ENCODE results near the gene OPCML. TPM values are rescaled to one million over a fixed set of nuclear protein-coding genes. Genes with fewer than 3 reads are reported as not detected.

OPCML gene
- total and polyA plus RNA-seq, 2 of the 13 experiments (the other 11 are each of a cell fraction or from before 2014, with no cell fraction given): not detected

- 41% methylated on average over 20 of the region's 26 CpGs for WGBS (ENCODE audit: low lambda C conversion rate)
- H3K4me2 ChIP-seq (ENCODE audit: low read depth, low read length): no peak overlapping the region
- no peaks in the 10 kb centered on the region for H4K20me1 ChIP-seq (ENCODE audit: insufficient read depth, low read length)
- ChIA-PET POLR2A (no interaction called here), CTCF (ENCODE audit: low intra/inter-chr PET ratio, low total read pairs) (no interaction called here)
- no peak overlapping the region for H3K4me3 ChIP-seq (replicated peaks in 1 of 3; ENCODE audit: insufficient read depth in 1 of 3, low read depth in 2 of 3, low read length in 3 of 3)
- no peak overlapping the region for H3K27ac ChIP-seq (ENCODE audit: extremely low read length, insufficient read depth, low read length)
- no peak for DNase-seq (ENCODE audit: low spot score)
- no peaks in the 10 kb centered on the region for H3K9me3 ChIP-seq (ENCODE audit: low read length)
- in situ Hi-C loops (cut with HindIII; ENCODE audit: extremely low pct_ligation_motif_present, low pct_unique_long_range_greater_than_20kb) (no loop called here), intact Hi-C loops (cut with micrococcal nuclease; ENCODE audit: unreplicated experiment) (no loop called here)
- no peaks in the 10 kb centered on the region for H3K36me3 ChIP-seq (replicated peaks in 1 of 2; ENCODE audit: control insufficient read depth in 1 of 2, insufficient read depth in 2 of 2, low read length in 2 of 2)
- FAIRE-seq: no peak
- no peaks in the 10 kb centered on the region for H3K4me1 ChIP-seq (ENCODE audit: insufficient read depth, low read length)
- no peaks in the 10 kb centered on the region for H3K79me2 ChIP-seq (ENCODE audit: insufficient read depth, low read length)
- BruUV-seq (replicated peaks): no TSS peak
- H3K27me3 ChIP-seq (ENCODE audit: control insufficient read depth in 1 of 2, insufficient read depth in 2 of 2, low read length in 2 of 2): peaks cover 2 to 25% of the 10 kb centered on the region in 2 experiments; a peak in 1 of 5 replicates
- no peak for ATAC-seq
- H2AFZ ChIP-seq (ENCODE audit: low read length): no peak overlapping the region
- TF ChIP-seq AHR (CRISPR knock-in tag; IDR thresholded peaks at IDR 0.05) (no peak), ETV6 (CRISPR knock-in tag; conservative IDR thresholded peaks at IDR 0.05) (no peak)
- no peak overlapping the region for H3K9ac ChIP-seq (ENCODE audit: insufficient read depth, low read depth, low read length)
Observed at GRCh38 chr11:133228471-133229329, 303.6 kb downstream of the OPCML start.

DNA sequence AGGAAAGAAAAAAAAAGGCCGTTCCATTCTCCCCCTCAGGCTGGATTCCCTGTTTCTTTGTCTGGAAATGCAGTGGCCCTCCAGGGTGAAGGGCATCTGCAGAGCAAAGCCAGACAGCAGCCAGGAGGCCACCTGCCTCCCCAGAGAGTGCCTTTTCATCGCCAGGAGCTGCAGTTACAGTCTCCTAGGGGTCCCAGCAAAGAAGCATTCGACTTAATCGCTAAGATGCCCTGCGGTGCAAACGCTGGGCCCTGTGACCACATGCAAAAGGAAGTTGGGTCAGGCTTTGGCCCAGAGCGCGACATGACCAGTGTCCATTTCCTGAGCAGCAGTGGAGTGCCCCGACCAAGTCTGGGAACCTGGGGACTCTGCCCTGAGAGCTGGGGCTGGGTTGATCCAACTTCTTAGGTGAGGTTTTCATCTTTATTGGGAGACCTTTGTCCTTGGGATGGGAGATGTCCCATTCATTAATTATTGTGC, 304.6 kb downstream of the OPCML start:
- in situ Hi-C loops (cut with HindIII; ENCODE audit: extremely low pct_ligation_motif_present, low pct_unique_long_range_greater_than_20kb): no loop called here
- intact Hi-C loops (cut with micrococcal nuclease; ENCODE audit: unreplicated experiment): no loop called here
- no TSS peak for BruUV-seq (replicated peaks)
- TF ChIP-seq ZC3H13 (CRISPR knock-in tag; IDR thresholded peaks at IDR 0.05): no peak
- no peak for TF ChIP-seq AKNA (CRISPR knock-in tag; IDR thresholded peaks at IDR 0.05; ENCODE audit: borderline replicate concordance)
- TF ChIP-seq KDM5A (IDR thresholded peaks at IDR 0.05; ENCODE audit: borderline replicate concordance, low read length): no peak
- TF ChIP-seq, protein P1, sequence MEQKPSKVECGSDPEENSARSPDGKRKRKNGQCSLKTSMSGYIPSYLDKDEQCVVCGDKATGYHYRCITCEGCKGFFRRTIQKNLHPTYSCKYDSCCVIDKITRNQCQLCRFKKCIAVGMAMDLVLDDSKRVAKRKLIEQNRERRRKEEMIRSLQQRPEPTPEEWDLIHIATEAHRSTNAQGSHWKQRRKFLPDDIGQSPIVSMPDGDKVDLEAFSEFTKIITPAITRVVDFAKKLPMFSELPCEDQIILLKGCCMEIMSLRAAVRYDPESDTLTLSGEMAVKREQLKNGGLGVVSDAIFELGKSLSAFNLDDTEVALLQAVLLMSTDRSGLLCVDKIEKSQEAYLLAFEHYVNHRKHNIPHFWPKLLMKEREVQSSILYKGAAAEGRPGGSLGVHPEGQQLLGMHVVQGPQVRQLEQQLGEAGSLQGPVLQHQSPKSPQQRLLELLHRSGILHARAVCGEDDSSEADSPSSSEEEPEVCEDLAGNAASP (CRISPR knock-in tag; IDR thresholded peaks at IDR 0.05; ENCODE audit: borderline replicate concordance): no peak
- no peak for TF ChIP-seq EHMT2 (IDR thresholded peaks at IDR 0.05; ENCODE audit: borderline replicate concordance, low read depth, low read length)
- TF ChIP-seq, protein P2, sequence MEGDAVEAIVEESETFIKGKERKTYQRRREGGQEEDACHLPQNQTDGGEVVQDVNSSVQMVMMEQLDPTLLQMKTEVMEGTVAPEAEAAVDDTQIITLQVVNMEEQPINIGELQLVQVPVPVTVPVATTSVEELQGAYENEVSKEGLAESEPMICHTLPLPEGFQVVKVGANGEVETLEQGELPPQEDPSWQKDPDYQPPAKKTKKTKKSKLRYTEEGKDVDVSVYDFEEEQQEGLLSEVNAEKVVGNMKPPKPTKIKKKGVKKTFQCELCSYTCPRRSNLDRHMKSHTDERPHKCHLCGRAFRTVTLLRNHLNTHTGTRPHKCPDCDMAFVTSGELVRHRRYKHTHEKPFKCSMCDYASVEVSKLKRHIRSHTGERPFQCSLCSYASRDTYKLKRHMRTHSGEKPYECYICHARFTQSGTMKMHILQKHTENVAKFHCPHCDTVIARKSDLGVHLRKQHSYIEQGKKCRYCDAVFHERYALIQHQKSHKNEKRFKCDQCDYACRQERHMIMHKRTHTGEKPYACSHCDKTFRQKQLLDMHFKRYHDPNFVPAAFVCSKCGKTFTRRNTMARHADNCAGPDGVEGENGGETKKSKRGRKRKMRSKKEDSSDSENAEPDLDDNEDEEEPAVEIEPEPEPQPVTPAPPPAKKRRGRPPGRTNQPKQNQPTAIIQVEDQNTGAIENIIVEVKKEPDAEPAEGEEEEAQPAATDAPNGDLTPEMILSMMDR (CRISPR knock-in tag; IDR thresholded peaks at IDR 0.05): no peak

More for the DNA sequence above, 304.6 kb downstream of the OPCML start:
- 38% methylated on average over 3 of the region's 9 CpGs for WGBS (ENCODE audit: low lambda C conversion rate)
- Histone ChIP-seq H3K27ac (ENCODE audit: extremely low read length, insufficient read depth, low read length) (no peak overlapping the region), H4K20me1 (ENCODE audit: insufficient read depth, low read length) (no peaks in the 10 kb centered on the region), H3K27me3 (ENCODE audit: control insufficient read depth in 1 of 2, insufficient read depth in 2 of 2, low read length in 2 of 2) (peaks cover 4 to 32% of the 10 kb centered on the region in 2 experiments; a peak in 3 of 5 replicates), H3K4me2 (ENCODE audit: low read depth, low read length) (no peak overlapping the region), H3K36me3 (replicated peaks in 1 of 2; ENCODE audit: control insufficient read depth in 1 of 2, insufficient read depth in 2 of 2, low read length in 2 of 2) (no peaks in the 10 kb centered on the region), H2AFZ (ENCODE audit: low read length) (no peak overlapping the region), H3K9me3 (ENCODE audit: low read length) (no peaks in the 10 kb centered on the region), H3K79me2 (ENCODE audit: insufficient read depth, low read length) (no peaks in the 10 kb centered on the region), H3K9ac (ENCODE audit: insufficient read depth, low read depth, low read length) (no peak overlapping the region), H3K4me3 (replicated peaks in 1 of 3; ENCODE audit: insufficient read depth in 1 of 3, low read depth in 2 of 3, low read length in 3 of 3) (no peak overlapping the region), H3K4me1 (ENCODE audit: insufficient read depth, low read length) (no peaks in the 10 kb centered on the region)
- ATAC-seq (no peak), FAIRE-seq (no peak), DNase-seq (ENCODE audit: low spot score) (no peak)
- ChIA-PET CTCF (ENCODE audit: low intra/inter-chr PET ratio, low total read pairs) (no interaction called here), POLR2A (no interaction called here)

All from HepG2 (cell line).